T-helper 22 cell (primary cell): ENCODE measurements around the gene CFC1.
"Not testable (repeated sequence)": the region's sequence is repeated elsewhere in the genome, so short reads cannot be mapped to it uniquely, and the experiment has no call there.

Source experiments
- DNase-seq: peaks from one replicate; pipeline ENCODE4 v3.0.0-alpha.2; 2020; ENCODE audit warnings: low read depth

CFC1 gene

GRCh38 chr2:130582970-130583369, 16.4 kb downstream of the CFC1 start:
- not testable (repeated sequence) for DNase-seq

- not testable (repeated sequence) for DNase-seq
These were observed 17.9 kb downstream of the CFC1 start for GRCh38 chr2:130581491-130581890.

- not testable (repeated sequence) for DNase-seq
These were observed 20.3 kb downstream of the CFC1 start for GRCh38 chr2:130579121-130579520.

GRCh38 chr2:130577559-130577958, 21.8 kb downstream of the CFC1 start:
- not testable (repeated sequence) for DNase-seq

GRCh38 chr2:130576209-130576784, 23.1 kb downstream of the CFC1 start:
- not testable (repeated sequence) for DNase-seq

GRCh38 chr2:130574230-130574629, 25.1 kb downstream of the CFC1 start:
- DNase-seq: not testable (repeated sequence)

- DNase-seq: not testable (repeated sequence)
These were observed 27.4 kb downstream of the CFC1 start for GRCh38 chr2:130571929-130572328.

GRCh38 chr2:130566165-130566564, 33.2 kb downstream of the CFC1 start:
- DNase-seq: not testable (repeated sequence)

GRCh38 chr2:130556441-130556840, 42.9 kb downstream of the CFC1 start:
- DNase-seq: not testable (repeated sequence)

- DNase-seq: not testable (repeated sequence)
These were observed 45.2 kb downstream of the CFC1 start for GRCh38 chr2:130554178-130554577.

GRCh38 chr2:130549475-130549874, 49.9 kb downstream of the CFC1 start:
- not testable (repeated sequence) for DNase-seq

GRCh38 chr2:130548418-130548817, 51.0 kb downstream of the CFC1 start:
- DNase-seq: not testable (repeated sequence)

- DNase-seq: not testable (repeated sequence)
These were observed 54.4 kb downstream of the CFC1 start for GRCh38 chr2:130544978-130545377.

GRCh38 chr2:130543785-130544528, 55.4 kb downstream of the CFC1 start:
- not testable (repeated sequence) for DNase-seq

GRCh38 chr2:130542789-130543188, 56.6 kb downstream of the CFC1 start:
- not testable (repeated sequence) for DNase-seq
